NCI-H1092 (cell line): ENCODE data around the gene SNRPB.

Experiments
- DNase-seq: peaks from one replicate; lab custom pipeline; 2025; lab: John Stamatoyannopoulos, UW

The SNRPB gene

DNA sequence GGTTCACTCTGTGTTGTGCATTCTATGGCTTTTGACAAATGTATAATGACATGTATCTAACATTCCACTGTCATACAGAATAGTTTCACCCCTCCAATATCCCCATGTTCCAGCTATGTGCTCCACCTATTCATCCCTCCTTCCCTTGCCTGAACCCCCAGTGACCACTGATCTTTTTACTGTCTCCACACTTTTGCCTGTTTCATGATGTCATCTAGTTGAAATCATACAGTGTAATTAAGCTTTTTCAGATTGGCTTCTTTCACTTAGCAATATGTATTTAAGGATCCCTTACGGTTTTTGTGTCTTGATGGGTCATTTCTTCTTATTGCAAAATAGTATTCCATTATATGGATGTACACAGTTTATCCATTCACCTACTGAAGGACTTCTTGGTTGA lies 50.1 kb downstream of the SNRPB start:
- no peak for DNase-seq

DNA sequence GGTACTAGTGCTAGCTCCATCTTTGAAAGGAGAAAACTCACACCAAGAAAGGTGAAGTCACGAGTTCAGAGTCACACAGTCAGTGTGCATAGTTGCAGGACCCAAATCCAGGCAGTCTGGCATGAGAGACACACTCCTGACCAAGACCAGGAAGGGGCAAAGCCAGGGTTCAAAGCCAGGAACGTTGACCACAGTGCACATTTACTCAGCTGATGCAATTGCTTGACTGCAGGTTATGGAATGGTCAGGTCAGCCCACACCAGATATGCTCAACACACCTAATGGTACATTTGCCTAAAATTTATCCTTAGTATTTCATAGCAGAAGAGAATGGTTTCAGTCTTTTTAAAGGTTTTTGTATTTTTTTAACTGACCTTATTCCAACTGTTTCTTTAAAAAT lies 52.2 kb downstream of the SNRPB start:
- no peak for DNase-seq

GRCh38 chr20:2417213-2417541 lies 53.4 kb downstream of the SNRPB start:
- DNase-seq = no peak

- no peak for DNase-seq
These were observed 53.9 kb downstream of the SNRPB start for GRCh38 chr20:2416541-2417212.
